ENCODE measurements around the gene FCHSD2. TPM values are rescaled to one million over a fixed set of nuclear protein-coding genes. Genes with fewer than 3 reads are reported as not detected.

The FCHSD2 gene
- total RNA-seq, 1 donor from 2014 or later = 16.0 TPM

GRCh38 chr11:73117071-73117470, 25.0 kb downstream of the FCHSD2 start:
- H3K4me1 Mint-ChIP-seq (ENCODE audit: low read depth) = peaks cover 2% of the 10 kb centered on the region
- no peaks in the 10 kb centered on the region for H3K27me3 Mint-ChIP-seq (ENCODE audit: low read depth)
- H3K36me3 Mint-ChIP-seq (ENCODE audit: low read depth) = peaks cover 23% of the 10 kb centered on the region
- intact Hi-C loops (cut with micrococcal nuclease) = no loop called here
- H3K4me3 Mint-ChIP-seq (ENCODE audit: low read depth) = no peak overlapping the region
- no peak for DNase-seq (ENCODE audit: low spot score)
- H3K27ac Mint-ChIP-seq = no peak overlapping the region
- H3K9me3 Mint-ChIP-seq = peaks cover 6% of the 10 kb centered on the region

- no peak for DNase-seq (ENCODE audit: low spot score)
- H3K36me3 Mint-ChIP-seq (ENCODE audit: low read depth) = peaks cover 23% of the 10 kb centered on the region
- intact Hi-C loops (cut with micrococcal nuclease) = no loop called here
- H3K9me3 Mint-ChIP-seq = peaks cover 8% of the 10 kb centered on the region
- no peak overlapping the region for H3K27ac Mint-ChIP-seq
- no peak overlapping the region for H3K4me3 Mint-ChIP-seq (ENCODE audit: low read depth)
- H3K27me3 Mint-ChIP-seq (ENCODE audit: low read depth) = no peaks in the 10 kb centered on the region
- peaks cover 2% of the 10 kb centered on the region for H3K4me1 Mint-ChIP-seq (ENCODE audit: low read depth)
Measured at GRCh38 chr11:73116636-73117035, 25.5 kb downstream of the FCHSD2 start.

GRCh38 chr11:73114835-73115220, 27.3 kb downstream of the FCHSD2 start:
- intact Hi-C loops (cut with micrococcal nuclease) = no loop called here
- Mint-ChIP-seq H3K36me3 (ENCODE audit: low read depth) (peaks cover 28% of the 10 kb centered on the region), H3K9me3 (peaks cover 26% of the 10 kb centered on the region), H3K27me3 (ENCODE audit: low read depth) (peaks cover 2% of the 10 kb centered on the region), H3K4me1 (ENCODE audit: low read depth) (peaks cover 2% of the 10 kb centered on the region), H3K4me3 (ENCODE audit: low read depth) (no peak overlapping the region), H3K27ac (no peak overlapping the region)
- no peak for DNase-seq (ENCODE audit: low spot score)

GRCh38 chr11:73114110-73114834, 27.8 kb downstream of the FCHSD2 start:
- peaks cover 2% of the 10 kb centered on the region for H3K4me1 Mint-ChIP-seq (ENCODE audit: low read depth)
- no peak overlapping the region for H3K27ac Mint-ChIP-seq
- peaks cover 28% of the 10 kb centered on the region for H3K36me3 Mint-ChIP-seq (ENCODE audit: low read depth)
- DNase-seq (ENCODE audit: low spot score) = no peak
- H3K9me3 Mint-ChIP-seq = peaks cover 31% of the 10 kb centered on the region
- intact Hi-C loops (cut with micrococcal nuclease) = no loop called here
- H3K4me3 Mint-ChIP-seq (ENCODE audit: low read depth) = no peak overlapping the region
- peaks cover 2% of the 10 kb centered on the region for H3K27me3 Mint-ChIP-seq (ENCODE audit: low read depth)

GRCh38 chr11:73113426-73113825, 28.7 kb downstream of the FCHSD2 start:
- H3K36me3 Mint-ChIP-seq (ENCODE audit: low read depth) = peaks cover 28% of the 10 kb centered on the region
- peaks cover 2% of the 10 kb centered on the region for H3K27me3 Mint-ChIP-seq (ENCODE audit: low read depth)
- no peak overlapping the region for H3K4me3 Mint-ChIP-seq (ENCODE audit: low read depth)
- intact Hi-C loops (cut with micrococcal nuclease) = no loop called here
- DNase-seq (ENCODE audit: low spot score) = no peak
- peaks cover 2% of the 10 kb centered on the region for H3K4me1 Mint-ChIP-seq (ENCODE audit: low read depth)
- H3K9me3 Mint-ChIP-seq = peaks cover 37% of the 10 kb centered on the region
- no peak overlapping the region for H3K27ac Mint-ChIP-seq

- no peaks in the 10 kb centered on the region for H3K4me1 Mint-ChIP-seq (ENCODE audit: low read depth)
- H3K9me3 Mint-ChIP-seq = peaks cover 36% of the 10 kb centered on the region
Measured at GRCh38 chr11:73107597-73107996, 34.5 kb downstream of the FCHSD2 start.

GRCh38 chr11:73106347-73106746, 35.8 kb downstream of the FCHSD2 start:
- H3K27me3 Mint-ChIP-seq (ENCODE audit: low read depth) = peaks cover 2% of the 10 kb centered on the region
- peaks cover 32% of the 10 kb centered on the region for H3K9me3 Mint-ChIP-seq
- no peak overlapping the region for H3K27ac Mint-ChIP-seq
- intact Hi-C loops (cut with micrococcal nuclease) = no loop called here
- no peak overlapping the region for H3K4me3 Mint-ChIP-seq (ENCODE audit: low read depth)
- DNase-seq (ENCODE audit: low spot score) = no peak
- peaks cover 20% of the 10 kb centered on the region for H3K36me3 Mint-ChIP-seq (ENCODE audit: low read depth)
- H3K4me1 Mint-ChIP-seq (ENCODE audit: low read depth) = no peaks in the 10 kb centered on the region

More at GRCh38 chr11:73107597-73107996, 34.5 kb downstream of the FCHSD2 start:
- peaks cover 2% of the 10 kb centered on the region for H3K27me3 Mint-ChIP-seq (ENCODE audit: low read depth)
- peaks cover 18% of the 10 kb centered on the region for H3K36me3 Mint-ChIP-seq (ENCODE audit: low read depth)
- no peak for DNase-seq (ENCODE audit: low spot score)
- intact Hi-C loops (cut with micrococcal nuclease) = no loop called here
- H3K27ac Mint-ChIP-seq = no peak overlapping the region
- no peak overlapping the region for H3K4me3 Mint-ChIP-seq (ENCODE audit: low read depth)

- H3K4me3 Mint-ChIP-seq (ENCODE audit: low read depth) = no peak overlapping the region
- H3K36me3 Mint-ChIP-seq (ENCODE audit: low read depth) = peaks cover 21% of the 10 kb centered on the region
- H3K27me3 Mint-ChIP-seq (ENCODE audit: low read depth) = no peaks in the 10 kb centered on the region
- H3K4me1 Mint-ChIP-seq (ENCODE audit: low read depth) = peaks cover 5% of the 10 kb centered on the region
- intact Hi-C loops (cut with micrococcal nuclease) = no loop called here
- DNase-seq (ENCODE audit: low spot score) = no peak
- no peak overlapping the region for H3K27ac Mint-ChIP-seq
- H3K9me3 Mint-ChIP-seq = no peaks in the 10 kb centered on the region
Measured at GRCh38 chr11:73100578-73100977, 41.5 kb downstream of the FCHSD2 start.

- Mint-ChIP-seq H3K4me1 (ENCODE audit: low read depth) (peaks cover 5% of the 10 kb centered on the region), H3K27me3 (ENCODE audit: low read depth) (no peaks in the 10 kb centered on the region), H3K27ac (no peak overlapping the region), H3K9me3 (no peaks in the 10 kb centered on the region), H3K36me3 (ENCODE audit: low read depth) (peaks cover 21% of the 10 kb centered on the region), H3K4me3 (ENCODE audit: low read depth) (no peak overlapping the region)
- no peak for DNase-seq (ENCODE audit: low spot score)
- intact Hi-C loops (cut with micrococcal nuclease) = no loop called here
Measured at GRCh38 chr11:73099512-73100266, 42.4 kb downstream of the FCHSD2 start.

- Mint-ChIP-seq H3K27me3 (ENCODE audit: low read depth) (no peaks in the 10 kb centered on the region), H3K4me3 (ENCODE audit: low read depth) (no peak overlapping the region), H3K27ac (no peak overlapping the region), H3K36me3 (ENCODE audit: low read depth) (peaks cover under 1% of the 10 kb centered on the region), H3K4me1 (ENCODE audit: low read depth) (no peaks in the 10 kb centered on the region), H3K9me3 (no peaks in the 10 kb centered on the region)
- no peak for DNase-seq (ENCODE audit: low spot score)
- intact Hi-C loops (cut with micrococcal nuclease) = no loop called here
Measured at GRCh38 chr11:73095613-73096012, 46.5 kb downstream of the FCHSD2 start.

GRCh38 chr11:73091521-73092305, 50.4 kb downstream of the FCHSD2 start:
- Mint-ChIP-seq H3K4me3 (ENCODE audit: low read depth) (no peak overlapping the region), H3K36me3 (ENCODE audit: low read depth) (no peaks in the 10 kb centered on the region), H3K27me3 (ENCODE audit: low read depth) (no peaks in the 10 kb centered on the region), H3K9me3 (no peaks in the 10 kb centered on the region), H3K4me1 (ENCODE audit: low read depth) (no peaks in the 10 kb centered on the region), H3K27ac (no peak overlapping the region)
- no peak for DNase-seq (ENCODE audit: low spot score)
- intact Hi-C loops (cut with micrococcal nuclease) = no loop called here

- peaks cover 2% of the 10 kb centered on the region for H3K4me1 Mint-ChIP-seq (ENCODE audit: low read depth)
- H3K36me3 Mint-ChIP-seq (ENCODE audit: low read depth) = peaks cover 25% of the 10 kb centered on the region
- intact Hi-C loops (cut with micrococcal nuclease) = no loop called here
- no peak overlapping the region for H3K4me3 Mint-ChIP-seq (ENCODE audit: low read depth)
- no peak overlapping the region for H3K27ac Mint-ChIP-seq
- H3K9me3 Mint-ChIP-seq = no peaks in the 10 kb centered on the region
- H3K27me3 Mint-ChIP-seq (ENCODE audit: low read depth) = no peaks in the 10 kb centered on the region
- DNase-seq (ENCODE audit: low spot score) = no peak
Measured at GRCh38 chr11:73087730-73088129, 54.4 kb downstream of the FCHSD2 start.
